Stomach smooth muscle (tissue), 2 donors: ENCODE results near the gene AMER2.

Experiments used
- H3K27ac ChIP-seq: one replicate; pipeline ENCODE4 v1.7.0; 2013; ENCODE audit warnings: mild to moderate bottlenecking, low read length, inconsistent platforms
- H3K27me3 ChIP-seq, 2 donors: one replicate each; pipeline ENCODE4 v1.7.0; 2013; ENCODE audit warnings: low read length in 2 of 2; ENCODE audit not compliant: insufficient read depth in 2 of 2, control insufficient read depth in 1 of 2
- H3K36me3 ChIP-seq, 2 donors: one replicate each; pipeline ENCODE4 v1.7.0; 2013; ENCODE audit warnings: low read length in 2 of 2; ENCODE audit not compliant: control insufficient read depth in 2 of 2, insufficient read depth in 2 of 2
- H3K4me1 ChIP-seq: one replicate; pipeline ENCODE4 v1.7.0; 2013; ENCODE audit warnings: low read length; ENCODE audit not compliant: control insufficient read depth, insufficient read depth
- H3K4me3 ChIP-seq, 2 donors: one replicate each; pipeline ENCODE4 v1.7.0; 2013; ENCODE audit warnings: low read length in 2 of 2
- H3K9ac ChIP-seq, 2 donors: one replicate each; pipeline ENCODE4 v1.7.0; 2013; ENCODE audit warnings: low read length in 2 of 2, mild to moderate bottlenecking in 1 of 2
- H3K9me3 ChIP-seq, 2 donors: one replicate each; pipeline ENCODE4 v1.7.0; 2013; ENCODE audit warnings: low read length in 2 of 2; ENCODE audit not compliant: control insufficient read depth in 2 of 2
- donor health status: healthy.
- donor health status: Pancreatic carcinoma.

Gene AMER2

GRCh38 chr13:25171517-25172302 is at the start of gene AMER2:
TSS of gene AMER2 (minus strand) at chr13:25172288. CDS start at chr13:25171619, 669 bp downstream.
- Histone ChIP-seq H3K4me3 (peak within 1 kb of the TSS; percentile 33 to 64), H3K27me3 (peaks cover 24 to 51% of the 10 kb centered on the region in 2 donors), H3K27ac (no peak within 1 kb of the TSS), H3K36me3 (no peaks in the 10 kb centered on the region), H3K9me3 (no peaks in the 10 kb centered on the region), H3K9ac (no peak within 1 kb of the TSS), H3K4me1 (peaks cover 9% of the 10 kb centered on the region)

GRCh38 chr13:25218019-25218418 is 45.9 kb upstream of the AMER2 start:
- no peak overlapping the region for H3K9ac ChIP-seq
- H3K9me3 ChIP-seq, result no peaks in the 10 kb centered on the region
- H3K27ac ChIP-seq, result no peak overlapping the region
- no peaks in the 10 kb centered on the region for H3K4me1 ChIP-seq
- H3K27me3 ChIP-seq, result peaks cover 0 to 9% of the 10 kb centered on the region in 2 donors
- no peaks in the 10 kb centered on the region for H3K36me3 ChIP-seq
- no peak overlapping the region for H3K4me3 ChIP-seq

GRCh38 chr13:25217023-25217885 is 45.2 kb upstream of the AMER2 start:
- H3K4me1 ChIP-seq, result no peaks in the 10 kb centered on the region
- no peaks in the 10 kb centered on the region for H3K36me3 ChIP-seq
- no peak overlapping the region for H3K9ac ChIP-seq
- H3K27me3 ChIP-seq, result peaks cover 0 to 5% of the 10 kb centered on the region in 2 donors
- H3K9me3 ChIP-seq, result no peaks in the 10 kb centered on the region
- H3K27ac ChIP-seq, result no peak overlapping the region
- H3K4me3 ChIP-seq, result no peak overlapping the region

- no peaks in the 10 kb centered on the region for H3K36me3 ChIP-seq
- H3K4me3 ChIP-seq, result no peak overlapping the region
- no peaks in the 10 kb centered on the region for H3K4me1 ChIP-seq
- H3K9me3 ChIP-seq, result no peaks in the 10 kb centered on the region
- H3K9ac ChIP-seq, result no peak overlapping the region
- H3K27me3 ChIP-seq, result peaks cover 0 to 5% of the 10 kb centered on the region in 2 donors
- no peak overlapping the region for H3K27ac ChIP-seq
Measured at GRCh38 chr13:25215253-25215575, 43.1 kb upstream of the AMER2 start.

- H3K27ac ChIP-seq, result no peak overlapping the region
- H3K9me3 ChIP-seq, result no peaks in the 10 kb centered on the region
Measured at GRCh38 chr13:25214491-25215252, 42.6 kb upstream of the AMER2 start.

GRCh38 chr13:25213715-25214114 is 41.6 kb upstream of the AMER2 start:
- H3K4me3 ChIP-seq, result no peak overlapping the region
- no peaks in the 10 kb centered on the region for H3K36me3 ChIP-seq
- H3K9me3 ChIP-seq, result no peaks in the 10 kb centered on the region
- no peak overlapping the region for H3K9ac ChIP-seq
- no peaks in the 10 kb centered on the region for H3K4me1 ChIP-seq
- no peak overlapping the region for H3K27ac ChIP-seq
- H3K27me3 ChIP-seq, result peaks cover 0 to 5% of the 10 kb centered on the region in 2 donors

More at GRCh38 chr13:25214491-25215252, 42.6 kb upstream of the AMER2 start:
- Histone ChIP-seq H3K36me3 (no peaks in the 10 kb centered on the region), H3K4me1 (no peaks in the 10 kb centered on the region), H3K9ac (no peak overlapping the region), H3K4me3 (no peak overlapping the region), H3K27me3 (peaks cover 0 to 5% of the 10 kb centered on the region in 2 donors)

GRCh38 chr13:25210842-25211569 is 38.9 kb upstream of the AMER2 start:
- Histone ChIP-seq H3K4me1 (no peaks in the 10 kb centered on the region), H3K27me3 (peaks cover 0 to 2% of the 10 kb centered on the region in 2 donors), H3K9ac (no peak overlapping the region), H3K36me3 (no peaks in the 10 kb centered on the region), H3K9me3 (no peaks in the 10 kb centered on the region), H3K4me3 (no peak overlapping the region), H3K27ac (no peak overlapping the region)

GRCh38 chr13:25207291-25207810 is 35.3 kb upstream of the AMER2 start:
- H3K36me3 ChIP-seq, result no peaks in the 10 kb centered on the region
- H3K9me3 ChIP-seq, result no peaks in the 10 kb centered on the region
- no peaks in the 10 kb centered on the region for H3K4me1 ChIP-seq
- H3K4me3 ChIP-seq, result no peak overlapping the region
- peaks cover 0 to 5% of the 10 kb centered on the region in 2 donors for H3K27me3 ChIP-seq
- H3K9ac ChIP-seq, result no peak overlapping the region
- no peak overlapping the region for H3K27ac ChIP-seq

GRCh38 chr13:25204863-25205262 is 32.8 kb upstream of the AMER2 start:
- Histone ChIP-seq H3K9me3 (peaks cover 0 to 7% of the 10 kb centered on the region in 2 donors), H3K27ac (no peak overlapping the region), H3K27me3 (peaks cover 5 to 7% of the 10 kb centered on the region in 2 donors), H3K4me1 (no peaks in the 10 kb centered on the region), H3K36me3 (no peaks in the 10 kb centered on the region), H3K4me3 (no peak overlapping the region), H3K9ac (no peak overlapping the region)
